Tibial nerve (tissue), 4 donors: Measurements from ENCODE around the gene GRAMD1A.
"Not testable (repeated sequence)": the region's sequence is repeated elsewhere in the genome, so short reads cannot be mapped to it uniquely, and the experiment has no call there.

ENCODE experiments used
- CTCF ChIP-seq, 5 experiments: fragments of 200-600 bp in 3 of 5; fragments of 450-650 bp in 2 of 5; sonication (generic) in 3 of 5; IDR thresholded peaks; one replicate each; pipeline ENCODE4 v1.5.1; 2016 to 2019; ENCODE audit warnings: antibody characterized with exemption in 5 of 5, mild to moderate bottlenecking in 3 of 5, moderate library complexity in 2 of 5
- EP300 ChIP-seq, 2 donors: sonication (generic); formaldehyde crosslinking; IDR thresholded peaks; one replicate each; pipeline ENCODE4 v1.6.1; 2017; ENCODE audit warnings: antibody characterized with exemption in 2 of 2, mild to moderate bottlenecking in 1 of 2
- POLR2A ChIP-seq, 2 donors: fragments of 450-650 bp; IDR thresholded peaks; one replicate each; pipeline ENCODE4 v1.6.1; 2017; ENCODE audit warnings: antibody characterized with exemption in 2 of 2, mild to moderate bottlenecking in 2 of 2, moderate library complexity in 2 of 2

- not testable (repeated sequence) for TF ChIP-seq POLR2A, CTCF, EP300 (IDR thresholded peaks at IDR 0.05)
These were observed 29.2 kb downstream of the GRAMD1A start for GRCh38 chr19:35029275-35029736.
